Epithelial cell of proximal tubule (primary cell): ENCODE results near the gene B3GAT3. TPM values are rescaled to one million over a fixed set of nuclear protein-coding genes. Genes with fewer than 3 reads are reported as not detected.

Experiments used
- DNase-seq: peaks from one replicate; pipeline ENCODE4 v3.0.0-alpha.2; 2011; ENCODE audit warnings: low read depth
- H3K4me3 ChIP-seq: 2 replicates; pipeline ENCODE4 v1.5.1; 2011; ENCODE audit warnings: low read depth, mild to moderate bottlenecking, low read length
- total RNA-seq: library from RNA; depleted of rRNA; stranded (reverse); fragments of >200 nt; gene quantifications from 2 replicates; pipeline ENCODE4 v1.2.3, GENCODE V29; 2015
- TF ChIP-seq, protein P1 (sequence below): conservative IDR thresholded peaks from 2 replicates; pipeline ENCODE4 v1.5.1; 2012; ENCODE audit warnings: low read depth, mild to moderate bottlenecking, low read length

Gene B3GAT3
- total RNA-seq: 43.6 and 67.7 TPM in 2 replicates

- TF ChIP-seq, protein P1, sequence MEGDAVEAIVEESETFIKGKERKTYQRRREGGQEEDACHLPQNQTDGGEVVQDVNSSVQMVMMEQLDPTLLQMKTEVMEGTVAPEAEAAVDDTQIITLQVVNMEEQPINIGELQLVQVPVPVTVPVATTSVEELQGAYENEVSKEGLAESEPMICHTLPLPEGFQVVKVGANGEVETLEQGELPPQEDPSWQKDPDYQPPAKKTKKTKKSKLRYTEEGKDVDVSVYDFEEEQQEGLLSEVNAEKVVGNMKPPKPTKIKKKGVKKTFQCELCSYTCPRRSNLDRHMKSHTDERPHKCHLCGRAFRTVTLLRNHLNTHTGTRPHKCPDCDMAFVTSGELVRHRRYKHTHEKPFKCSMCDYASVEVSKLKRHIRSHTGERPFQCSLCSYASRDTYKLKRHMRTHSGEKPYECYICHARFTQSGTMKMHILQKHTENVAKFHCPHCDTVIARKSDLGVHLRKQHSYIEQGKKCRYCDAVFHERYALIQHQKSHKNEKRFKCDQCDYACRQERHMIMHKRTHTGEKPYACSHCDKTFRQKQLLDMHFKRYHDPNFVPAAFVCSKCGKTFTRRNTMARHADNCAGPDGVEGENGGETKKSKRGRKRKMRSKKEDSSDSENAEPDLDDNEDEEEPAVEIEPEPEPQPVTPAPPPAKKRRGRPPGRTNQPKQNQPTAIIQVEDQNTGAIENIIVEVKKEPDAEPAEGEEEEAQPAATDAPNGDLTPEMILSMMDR: no peak
- DNase-seq: peak; percentile 93
- peak within 1 kb of the TSS; percentile 87 for H3K4me3 ChIP-seq
Observed at GRCh38 chr11:62621567-62622470, at the start of gene B3GAT3. Gene B3GAT3 (minus strand): TSS chr11:62621986. CDS start chr11:62621947, 39 bp downstream.

- peak overlapping the region; percentile 92 for H3K4me3 ChIP-seq
- no peak for DNase-seq
- TF ChIP-seq, protein P1: no peak
Observed at GRCh38 chr11:62671236-62671607, 49.4 kb upstream of the B3GAT3 start.

DNA sequence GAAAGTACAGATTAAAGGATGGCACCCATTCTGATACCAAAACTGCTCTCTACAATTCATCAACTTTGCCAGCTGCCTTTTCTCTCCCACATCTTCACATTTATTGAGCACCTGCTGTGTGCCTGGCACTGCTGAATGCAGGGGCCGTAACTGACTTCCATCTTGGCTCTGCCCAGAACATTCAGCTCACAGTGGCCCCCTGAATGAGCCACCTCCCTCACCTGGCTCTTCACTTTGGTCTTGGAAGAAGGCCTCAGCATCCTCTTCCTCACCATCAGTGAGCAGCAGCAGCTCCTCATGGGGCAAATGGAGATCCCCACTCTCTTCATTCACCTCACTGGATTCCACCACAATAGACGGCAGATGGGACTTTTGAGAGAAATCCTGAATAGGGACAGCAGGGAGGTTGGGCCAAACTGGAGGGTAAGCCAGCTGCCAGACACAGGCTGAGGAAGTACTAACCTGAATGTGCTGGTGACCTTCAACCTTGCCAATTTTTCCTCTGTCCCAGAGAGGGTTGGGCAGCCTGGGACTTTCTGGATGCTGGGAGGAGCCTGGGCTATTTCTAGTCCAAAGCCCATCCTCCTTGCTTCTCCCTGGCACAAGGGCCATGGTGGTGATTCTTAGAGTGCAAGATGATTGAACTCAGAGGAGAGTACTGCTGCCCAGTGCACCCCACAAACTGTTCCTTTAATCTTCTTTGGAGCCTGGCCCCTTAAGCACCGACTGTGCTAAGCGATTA, 47.8 kb upstream of the B3GAT3 start:
- H3K4me3 ChIP-seq: no peak overlapping the region
- TF ChIP-seq, protein P1: no peak
- no peak for DNase-seq

GRCh38 chr11:62667460-62667859, 45.7 kb upstream of the B3GAT3 start:
- no peak overlapping the region for H3K4me3 ChIP-seq
- TF ChIP-seq, protein P1: no peak

DNA sequence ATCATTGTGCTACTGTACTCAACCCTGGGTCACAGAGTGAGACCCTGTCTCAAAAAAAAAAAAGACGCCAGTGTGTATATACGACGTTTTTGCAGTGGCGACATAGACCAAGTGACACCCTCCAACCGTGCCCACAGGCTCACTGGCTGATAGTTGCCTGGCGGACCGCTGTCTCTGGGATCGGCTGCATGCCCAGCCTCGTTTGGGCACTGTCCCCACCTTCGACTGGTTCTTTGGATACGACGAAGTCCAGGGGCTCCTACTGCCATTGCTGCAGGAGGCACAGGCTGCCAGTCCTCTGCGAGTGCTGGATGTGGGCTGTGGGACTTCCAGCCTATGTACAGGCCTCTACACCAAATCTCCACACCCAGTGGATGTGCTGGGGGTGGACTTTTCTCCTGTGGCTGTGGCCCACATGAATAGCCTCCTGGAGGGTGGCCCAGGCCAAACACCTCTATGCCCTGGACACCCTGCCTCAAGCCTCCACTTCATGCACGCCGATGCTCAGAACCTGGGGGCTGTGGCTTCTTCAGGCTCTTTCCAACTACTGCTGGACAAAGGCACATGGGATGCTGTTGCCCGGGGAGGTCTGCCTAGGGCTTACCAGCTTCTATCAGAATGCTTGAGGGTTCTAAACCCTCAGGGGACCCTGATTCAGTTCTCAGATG, 44.6 kb upstream of the B3GAT3 start:
- TF ChIP-seq, protein P1: no peak
- peak overlapping the region; percentile 69 for H3K4me3 ChIP-seq
- DNase-seq: no peak

More at GRCh38 chr11:62667460-62667859, 45.7 kb upstream of the B3GAT3 start:
- DNase-seq: no peak

DNA sequence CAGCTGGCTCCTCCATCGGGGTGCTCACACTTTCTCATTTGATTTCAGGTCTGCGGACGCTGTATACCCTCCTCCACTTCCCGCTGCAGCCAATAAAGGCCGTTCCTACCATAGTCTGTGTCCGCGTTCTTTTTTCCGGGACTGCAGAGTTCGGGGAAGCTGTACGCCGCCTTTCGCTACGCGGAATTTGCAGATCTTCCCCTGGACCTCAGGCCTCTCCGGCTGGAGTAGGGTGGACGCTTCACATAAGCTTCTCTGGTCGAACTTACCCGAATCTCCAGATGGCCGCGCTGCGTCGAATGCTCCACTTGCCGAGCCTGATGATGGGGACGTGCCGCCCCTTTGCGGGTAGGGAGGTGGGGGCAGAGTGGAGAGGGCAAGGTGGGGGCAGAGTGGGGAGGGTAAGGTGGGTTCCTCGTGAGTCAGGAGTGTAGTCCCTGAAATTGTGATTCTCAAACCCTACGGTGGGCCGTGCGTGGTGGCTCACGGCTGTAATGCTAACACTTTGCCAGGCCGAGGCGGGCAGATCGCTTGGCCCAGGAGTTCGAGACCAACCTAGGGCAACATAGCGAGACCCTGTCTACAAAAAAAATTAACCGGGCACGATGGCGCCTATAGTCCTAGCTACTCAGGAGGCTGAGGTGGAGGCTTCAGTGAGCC, 43.9 kb upstream of the B3GAT3 start:
- no peak for DNase-seq
- TF ChIP-seq, protein P1: no peak
- H3K4me3 ChIP-seq: peak overlapping the region; percentile 69
